ENCODE measurements around the gene ABCG1. TPM values are rescaled to one million over a fixed set of nuclear protein-coding genes. Genes with fewer than 3 reads are reported as not detected.

ABCG1 gene
- total and polyA plus RNA-seq, 2 of the 4 experiments (the other 2 are of a cell fraction), result 0.19 to 0.36 TPM

- no peak for TF ChIP-seq BHLHE40 (IDR thresholded peaks at IDR 0.05; ENCODE audit: low read depth, low read length)
- TF ChIP-seq FOS (IDR thresholded peaks at IDR 0.05; ENCODE audit: low read depth, low read length), result no peak
- TF ChIP-seq NFE2L2 (IDR thresholded peaks at IDR 0.05; ENCODE audit: low read depth, low read length), result no peak
- no peak for TF ChIP-seq POLR2A (IDR thresholded peaks at IDR 0.05; ENCODE audit: low read depth, low read length)
- TF ChIP-seq ELK1 (IDR thresholded peaks at IDR 0.05; ENCODE audit: borderline replicate concordance, low read depth, low read length), result no peak
- no peak for TF ChIP-seq RCOR1 (IDR thresholded peaks at IDR 0.05; ENCODE audit: insufficient replicate concordance, low read length)
- no peak for TF ChIP-seq USF2 (IDR thresholded peaks at IDR 0.05; ENCODE audit: low read depth, low read length)
- TF ChIP-seq CEBPB (IDR thresholded peaks at IDR 0.05; ENCODE audit: low read depth, low read length), result no peak
- TF ChIP-seq MAZ (IDR thresholded peaks at IDR 0.05; ENCODE audit: borderline replicate concordance, low read depth, low read length), result no peak
- no peak for TF ChIP-seq RAD21 (IDR thresholded peaks at IDR 0.05; ENCODE audit: low read length)
- TF ChIP-seq CHD1 (IDR thresholded peaks at IDR 0.05; ENCODE audit: low read depth, low read length), result no peak
- no peak for TF ChIP-seq MAFK (IDR thresholded peaks at IDR 0.05; ENCODE audit: low read depth, low read length)
- no peak for TF ChIP-seq MXI1 (IDR thresholded peaks at IDR 0.05; ENCODE audit: borderline replicate concordance, low read depth, low read length)
- TF ChIP-seq CTCF (conservative IDR thresholded peaks at IDR 0.05; ENCODE audit: low read depth, low read length), result no peak
These were observed 36.0 kb downstream of the ABCG1 start for GRCh38 chr21:42254651-42255601.

More at GRCh38 chr21:42254651-42255601, 36.0 kb downstream of the ABCG1 start:
- no peak overlapping the region for H3K23ac ChIP-seq (ENCODE audit: low read depth, low read length)
- H2AK9ac ChIP-seq (replicated peaks; ENCODE audit: low read depth, low read length, poor library complexity), result no peak overlapping the region
- H2AFZ ChIP-seq (replicated peaks; ENCODE audit: low read length, poor library complexity), result no peak overlapping the region
- no peak overlapping the region for H2BK120ac ChIP-seq (ENCODE audit: low read depth, low read length)
- no peaks in the 10 kb centered on the region for H3K36me3 ChIP-seq (ENCODE audit: control insufficient read depth, insufficient read depth, low read length)
- intact Hi-C loops (cut with micrococcal nuclease) (loop anchor here (5.0 kb wide), 1 partner anchor 93 kb away; no protein-coding TSS in a partner anchor), dilution Hi-C loops (cut with HindIII; ENCODE audit: low sequenced_read_pairs, unreplicated experiment) (no loop called here), in situ Hi-C loops (cut with MboI; ENCODE audit: low sequenced_read_pairs) (no loop called here)
- no peak overlapping the region for H3K4me3 ChIP-seq (ENCODE audit: insufficient read depth, low read depth, low read length)
- CTCF ChIA-PET, result no interaction called here
- H3K9me1 ChIP-seq (ENCODE audit: insufficient read depth, low read length), result peaks cover 2% of the 10 kb centered on the region; the same call in 1 of the 2 replicates
- H2BK20ac ChIP-seq (ENCODE audit: low read depth, low read length), result no peak overlapping the region
- no peak overlapping the region for H4K5ac ChIP-seq (ENCODE audit: low read depth, low read length)
- H3K14ac ChIP-seq (replicated peaks; ENCODE audit: low read depth, low read length), result no peak overlapping the region
- no peak overlapping the region for H2BK5ac ChIP-seq (ENCODE audit: low read depth, low read length, poor library complexity, severe bottlenecking)
- H4K91ac ChIP-seq (ENCODE audit: insufficient read depth, low read depth, low read length), result no peak overlapping the region
- no peak overlapping the region for H3K18ac ChIP-seq (ENCODE audit: low read depth, low read length)
- no peak overlapping the region for H3K27ac ChIP-seq (ENCODE audit: insufficient read depth, low read length)
- no TSS peak for BruUV-seq (replicated peaks)
- POLR2A ChIA-PET (ENCODE audit: unreplicated experiment), result no interaction called here
- no peak overlapping the region for H3K56ac ChIP-seq (ENCODE audit: extremely low read depth, insufficient read depth, low read length)
- no peak overlapping the region for H2AK5ac ChIP-seq (ENCODE audit: low read depth, low read length)
- H3K4me2 ChIP-seq (ENCODE audit: low read depth, low read length), result no peak overlapping the region
- H3K79me1 ChIP-seq (ENCODE audit: low read depth in 1 of 2, low read length in 2 of 2), result no peaks in the 10 kb centered on the region
- peaks cover 2% of the 10 kb centered on the region; the same call in 1 of the 2 replicates for H3K4me1 ChIP-seq (ENCODE audit: control insufficient read depth, insufficient read depth, low read length)
- no peak overlapping the region for H4K8ac ChIP-seq (ENCODE audit: low read depth in 2 of 2, low read length in 2 of 2)
- no peaks in the 10 kb centered on the region for H3K9me3 ChIP-seq (ENCODE audit: control insufficient read depth, insufficient read depth, low read length)
- H2BK15ac ChIP-seq (ENCODE audit: low read depth, low read length), result no peak overlapping the region
- H3K4ac ChIP-seq (ENCODE audit: low read depth, low read length), result no peak overlapping the region
- no peaks in the 10 kb centered on the region; the same call in 1 of the 2 replicates for H4K20me1 ChIP-seq (ENCODE audit: insufficient read depth, low read length)
- ATAC-seq (ENCODE audit: low read depth), result no peak
- no peak for DNase-seq
- H3K27me3 ChIP-seq (ENCODE audit: control insufficient read depth, insufficient read depth, low read length), result peaks cover 33% of the 10 kb centered on the region
- H3K9ac ChIP-seq (ENCODE audit: low read depth, low read length), result no peak overlapping the region
- WGBS, 2 experiments (ENCODE audit: extremely low coverage in 2 of 2, insufficient read length in 1 of 2), result 78% methylated on average over 11 of the region's 17 CpGs; no CpG with 5 or more reads in 1 of the 2 experiments
